ENCODE measurements around the gene NELFE. TPM values are rescaled to one million over a fixed set of nuclear protein-coding genes. Genes with fewer than 3 reads are reported as not detected.

NELFE gene
- total and polyA plus RNA-seq, 2 of the 13 experiments (the other 11 are each of a cell fraction or from before 2014, with no cell fraction given), result 51.3 to 69.8 TPM

DNA sequence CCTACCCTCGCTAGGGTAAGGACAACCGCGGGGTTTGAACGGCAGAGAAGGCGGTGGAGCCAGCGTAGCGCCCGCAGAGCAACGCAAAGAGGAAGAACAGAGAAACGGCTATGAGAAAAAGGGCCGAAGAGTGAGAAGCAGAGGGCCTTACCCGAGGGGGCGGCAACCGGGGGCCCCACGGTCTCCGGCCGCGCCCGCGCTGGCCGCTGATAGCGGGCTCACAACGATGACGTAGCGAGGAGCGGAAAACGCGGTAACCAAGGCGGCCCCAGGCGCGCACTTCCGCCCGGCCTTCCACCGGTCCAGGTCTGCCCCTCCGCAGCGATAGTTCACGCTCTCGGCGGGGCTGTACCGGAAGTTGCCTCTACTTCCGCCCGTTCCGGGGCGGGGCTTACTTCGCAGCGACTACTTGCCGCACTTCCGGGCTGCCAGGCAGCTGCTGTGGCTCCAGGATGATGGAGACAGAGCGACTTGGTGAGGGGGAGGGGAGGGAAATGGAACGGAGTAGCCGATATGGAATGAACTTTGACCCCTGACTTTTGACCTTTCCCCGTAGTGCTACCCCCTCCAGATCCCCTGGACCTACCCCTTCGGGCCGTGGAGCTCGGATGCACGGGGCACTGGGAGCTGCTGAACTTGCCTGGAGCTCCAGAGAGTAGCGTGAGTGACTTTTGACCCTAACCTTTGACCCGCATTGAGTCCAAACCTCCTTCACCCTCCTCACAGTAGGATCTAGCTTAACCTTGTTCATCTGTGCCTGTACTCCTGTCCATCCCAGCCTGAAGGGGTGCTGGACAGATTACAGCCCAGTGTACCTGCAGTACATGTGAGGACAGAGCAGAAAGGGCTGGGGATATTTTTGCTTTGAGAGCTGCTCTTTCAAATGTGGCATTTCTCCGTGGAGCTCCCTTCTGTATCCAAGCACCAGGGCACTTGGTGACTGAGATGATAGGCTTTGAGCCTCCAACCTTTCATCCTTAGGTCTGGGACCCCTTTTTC, at the start of gene NELFE, which contains the start of gene SKIC2 (continued):
- TF ChIP-seq ZNF263 (CRISPR knock-in tag; IDR thresholded peaks at IDR 0.05) (peak; percentile 27; the same call in 1 of the 2 replicates), ZNF337 (CRISPR knock-in tag; IDR thresholded peaks at IDR 0.05; ENCODE audit: borderline replicate concordance, low read depth) (peak; percentile 84; the same call in 1 of the 2 replicates), CHD2 (IDR thresholded peaks at IDR 0.05; ENCODE audit: low read depth, low read length) (peak; percentile 67), ZNF274 (CRISPR knock-in tag; IDR thresholded peaks at IDR 0.05) (no peak; the same call in 1 of the 2 replicates), YEATS2 (CRISPR knock-in tag; IDR thresholded peaks at IDR 0.05; ENCODE audit: borderline replicate concordance) (peak; percentile 99), ZNF564 (CRISPR knock-in tag; IDR thresholded peaks at IDR 0.05) (0 out of 2 replicates have a peak, but pooled peaks have one; percentile 35), YEATS4 (CRISPR knock-in tag; IDR thresholded peaks at IDR 0.05; ENCODE audit: borderline replicate concordance) (peak; percentile 93), NONO (IDR thresholded peaks at IDR 0.05) (no peak), NONO (CRISPR knock-in tag; conservative IDR thresholded peaks at IDR 0.05) (peak; percentile 95), HOXA7 (CRISPR knock-in tag; IDR thresholded peaks at IDR 0.05) (no peak)
- TF ChIP-seq, protein P1, sequence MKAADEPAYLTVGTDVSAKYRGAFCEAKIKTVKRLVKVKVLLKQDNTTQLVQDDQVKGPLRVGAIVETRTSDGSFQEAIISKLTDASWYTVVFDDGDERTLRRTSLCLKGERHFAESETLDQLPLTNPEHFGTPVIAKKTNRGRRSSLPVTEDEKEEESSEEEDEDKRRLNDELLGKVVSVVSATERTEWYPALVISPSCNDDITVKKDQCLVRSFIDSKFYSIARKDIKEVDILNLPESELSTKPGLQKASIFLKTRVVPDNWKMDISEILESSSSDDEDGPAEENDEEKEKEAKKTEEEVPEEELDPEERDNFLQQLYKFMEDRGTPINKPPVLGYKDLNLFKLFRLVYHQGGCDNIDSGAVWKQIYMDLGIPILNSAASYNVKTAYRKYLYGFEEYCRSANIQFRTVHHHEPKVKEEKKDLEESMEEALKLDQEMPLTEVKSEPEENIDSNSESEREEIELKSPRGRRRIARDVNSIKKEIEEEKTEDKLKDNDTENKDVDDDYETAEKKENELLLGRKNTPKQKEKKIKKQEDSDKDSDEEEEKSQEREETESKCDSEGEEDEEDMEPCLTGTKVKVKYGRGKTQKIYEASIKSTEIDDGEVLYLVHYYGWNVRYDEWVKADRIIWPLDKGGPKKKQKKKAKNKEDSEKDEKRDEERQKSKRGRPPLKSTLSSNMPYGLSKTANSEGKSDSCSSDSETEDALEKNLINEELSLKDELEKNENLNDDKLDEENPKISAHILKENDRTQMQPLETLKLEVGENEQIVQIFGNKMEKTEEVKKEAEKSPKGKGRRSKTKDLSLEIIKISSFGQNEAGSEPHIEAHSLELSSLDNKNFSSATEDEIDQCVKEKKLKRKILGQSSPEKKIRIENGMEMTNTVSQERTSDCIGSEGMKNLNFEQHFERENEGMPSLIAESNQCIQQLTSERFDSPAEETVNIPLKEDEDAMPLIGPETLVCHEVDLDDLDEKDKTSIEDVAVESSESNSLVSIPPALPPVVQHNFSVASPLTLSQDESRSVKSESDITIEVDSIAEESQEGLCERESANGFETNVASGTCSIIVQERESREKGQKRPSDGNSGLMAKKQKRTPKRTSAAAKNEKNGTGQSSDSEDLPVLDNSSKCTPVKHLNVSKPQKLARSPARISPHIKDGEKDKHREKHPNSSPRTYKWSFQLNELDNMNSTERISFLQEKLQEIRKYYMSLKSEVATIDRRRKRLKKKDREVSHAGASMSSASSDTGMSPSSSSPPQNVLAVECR (CRISPR knock-in tag; IDR thresholded peaks at IDR 0.05; ENCODE audit: borderline replicate concordance), result peak; percentile 100
- TF ChIP-seq, protein P2, sequence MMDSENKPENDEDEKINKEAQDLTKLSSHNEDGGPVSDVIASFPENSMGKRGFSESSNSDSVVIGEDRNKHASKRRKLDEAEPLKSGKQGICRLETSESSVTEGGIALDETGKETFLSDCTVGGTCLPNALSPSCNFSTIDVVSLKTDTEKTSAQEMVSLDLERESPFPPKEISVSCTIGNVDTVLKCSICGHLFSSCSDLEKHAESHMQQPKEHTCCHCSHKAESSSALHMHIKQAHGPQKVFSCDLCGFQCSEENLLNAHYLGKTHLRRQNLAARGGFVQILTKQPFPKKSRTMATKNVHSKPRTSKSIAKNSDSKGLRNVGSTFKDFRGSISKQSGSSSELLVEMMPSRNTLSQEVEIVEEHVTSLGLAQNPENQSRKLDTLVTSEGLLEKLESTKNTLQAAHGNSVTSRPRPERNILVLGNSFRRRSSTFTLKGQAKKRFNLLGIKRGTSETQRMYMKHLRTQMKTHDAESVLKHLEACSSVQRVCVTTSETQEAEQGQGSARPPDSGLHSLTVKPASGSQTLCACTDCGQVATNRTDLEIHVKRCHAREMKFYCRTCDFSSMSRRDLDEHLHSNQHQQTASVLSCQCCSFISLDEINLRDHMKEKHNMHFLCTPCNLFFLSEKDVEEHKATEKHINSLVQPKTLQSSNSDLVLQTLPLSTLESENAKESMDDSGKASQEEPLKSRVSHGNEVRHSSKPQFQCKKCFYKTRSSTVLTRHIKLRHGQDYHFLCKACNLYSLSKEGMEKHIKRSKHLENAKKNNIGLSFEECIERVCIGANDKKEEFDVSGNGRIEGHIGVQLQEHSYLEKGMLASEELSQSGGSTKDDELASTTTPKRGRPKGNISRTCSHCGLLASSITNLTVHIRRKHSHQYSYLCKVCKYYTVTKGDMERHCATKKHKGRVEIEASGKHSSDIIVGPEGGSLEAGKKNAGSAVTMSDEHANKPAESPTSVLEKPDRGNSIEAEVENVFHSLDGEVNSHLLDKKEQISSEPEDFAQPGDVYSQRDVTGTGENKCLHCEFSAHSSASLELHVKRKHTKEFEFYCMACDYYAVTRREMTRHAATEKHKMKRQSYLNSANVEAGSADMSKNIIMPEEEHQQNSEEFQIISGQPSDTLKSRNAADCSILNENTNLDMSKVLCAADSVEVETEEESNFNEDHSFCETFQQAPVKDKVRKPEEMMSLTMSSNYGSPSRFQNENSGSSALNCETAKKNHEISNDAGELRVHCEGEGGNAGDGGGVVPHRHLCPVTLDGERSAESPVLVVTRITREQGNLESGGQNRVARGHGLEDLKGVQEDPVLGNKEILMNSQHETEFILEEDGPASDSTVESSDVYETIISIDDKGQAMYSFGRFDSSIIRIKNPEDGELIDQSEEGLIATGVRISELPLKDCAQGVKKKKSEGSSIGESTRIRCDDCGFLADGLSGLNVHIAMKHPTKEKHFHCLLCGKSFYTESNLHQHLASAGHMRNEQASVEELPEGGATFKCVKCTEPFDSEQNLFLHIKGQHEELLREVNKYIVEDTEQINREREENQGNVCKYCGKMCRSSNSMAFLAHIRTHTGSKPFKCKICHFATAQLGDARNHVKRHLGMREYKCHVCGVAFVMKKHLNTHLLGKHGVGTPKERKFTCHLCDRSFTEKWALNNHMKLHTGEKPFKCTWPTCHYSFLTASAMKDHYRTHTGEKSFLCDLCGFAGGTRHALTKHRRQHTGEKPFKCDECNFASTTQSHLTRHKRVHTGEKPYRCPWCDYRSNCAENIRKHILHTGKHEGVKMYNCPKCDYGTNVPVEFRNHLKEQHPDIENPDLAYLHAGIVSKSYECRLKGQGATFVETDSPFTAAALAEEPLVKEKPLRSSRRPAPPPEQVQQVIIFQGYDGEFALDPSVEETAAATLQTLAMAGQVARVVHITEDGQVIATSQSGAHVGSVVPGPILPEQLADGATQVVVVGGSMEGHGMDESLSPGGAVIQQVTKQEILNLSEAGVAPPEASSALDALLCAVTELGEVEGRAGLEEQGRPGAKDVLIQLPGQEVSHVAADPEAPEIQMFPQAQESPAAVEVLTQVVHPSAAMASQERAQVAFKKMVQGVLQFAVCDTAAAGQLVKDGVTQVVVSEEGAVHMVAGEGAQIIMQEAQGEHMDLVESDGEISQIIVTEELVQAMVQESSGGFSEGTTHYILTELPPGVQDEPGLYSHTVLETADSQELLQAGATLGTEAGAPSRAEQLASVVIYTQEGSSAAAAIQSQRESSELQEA (CRISPR knock-in tag; IDR thresholded peaks at IDR 0.05; ENCODE audit: not compliant biosample characterization), result no peak
